Stimulated activated CD4-positive, alpha-beta T cell treated with anti-CD3 and anti-CD28 coated beads, Interleukin-2, amount 100 ng/mL, for 4 hours (primary cell): ENCODE results near the gene ANKRD31.

ENCODE experiments used
- DNase-seq: peaks from one replicate; pipeline ENCODE4 v3.0.0-alpha.2; 2020; ENCODE audit warnings: low read depth

The ANKRD31 gene

GRCh38 chr5:75037106-75037505, 199.6 kb downstream of the ANKRD31 start:
- DNase-seq, result peak; percentile 48

- DNase-seq, result no peak
These were observed 202.4 kb downstream of the ANKRD31 start for GRCh38 chr5:75034137-75034739.

DNA sequence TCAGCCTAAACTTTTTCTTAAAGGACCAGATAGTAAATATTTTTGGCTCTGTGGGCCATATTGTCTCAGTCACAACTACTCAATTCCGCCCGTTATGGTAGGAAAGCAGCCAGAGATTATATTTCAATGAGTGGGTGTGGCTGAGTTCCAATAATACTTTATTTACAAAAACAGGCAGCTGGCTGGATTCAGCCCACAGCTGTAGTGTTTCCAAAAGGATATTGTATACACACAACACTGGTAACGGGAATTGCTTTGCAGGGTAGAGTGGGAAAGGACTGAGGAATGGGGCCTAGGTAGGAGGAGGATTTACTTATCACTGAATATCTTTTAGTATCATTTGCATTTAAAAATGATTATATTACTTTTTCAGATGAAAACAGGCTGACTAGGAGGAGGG, 205.3 kb downstream of the ANKRD31 start:
- DNase-seq, result no peak

DNA sequence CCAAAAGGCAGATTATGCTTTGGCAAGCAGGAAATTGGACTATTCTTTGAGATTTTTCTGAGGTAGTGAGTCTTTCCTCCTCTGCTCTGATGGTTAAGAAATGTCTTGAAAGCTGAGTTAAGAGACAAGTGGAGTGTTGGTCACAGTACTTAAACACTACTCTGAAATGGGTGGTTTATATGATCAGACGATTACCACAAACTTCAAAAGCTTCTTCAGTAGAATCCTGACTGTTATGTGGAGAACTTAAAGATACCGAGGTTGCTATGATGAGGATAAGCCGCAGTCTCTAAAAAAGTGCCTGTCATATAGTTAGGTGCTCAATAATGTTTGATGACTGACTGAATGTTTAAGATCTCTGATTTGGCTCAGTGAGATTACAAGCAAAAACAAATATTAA, 208.6 kb downstream of the ANKRD31 start:
- no peak for DNase-seq

DNA sequence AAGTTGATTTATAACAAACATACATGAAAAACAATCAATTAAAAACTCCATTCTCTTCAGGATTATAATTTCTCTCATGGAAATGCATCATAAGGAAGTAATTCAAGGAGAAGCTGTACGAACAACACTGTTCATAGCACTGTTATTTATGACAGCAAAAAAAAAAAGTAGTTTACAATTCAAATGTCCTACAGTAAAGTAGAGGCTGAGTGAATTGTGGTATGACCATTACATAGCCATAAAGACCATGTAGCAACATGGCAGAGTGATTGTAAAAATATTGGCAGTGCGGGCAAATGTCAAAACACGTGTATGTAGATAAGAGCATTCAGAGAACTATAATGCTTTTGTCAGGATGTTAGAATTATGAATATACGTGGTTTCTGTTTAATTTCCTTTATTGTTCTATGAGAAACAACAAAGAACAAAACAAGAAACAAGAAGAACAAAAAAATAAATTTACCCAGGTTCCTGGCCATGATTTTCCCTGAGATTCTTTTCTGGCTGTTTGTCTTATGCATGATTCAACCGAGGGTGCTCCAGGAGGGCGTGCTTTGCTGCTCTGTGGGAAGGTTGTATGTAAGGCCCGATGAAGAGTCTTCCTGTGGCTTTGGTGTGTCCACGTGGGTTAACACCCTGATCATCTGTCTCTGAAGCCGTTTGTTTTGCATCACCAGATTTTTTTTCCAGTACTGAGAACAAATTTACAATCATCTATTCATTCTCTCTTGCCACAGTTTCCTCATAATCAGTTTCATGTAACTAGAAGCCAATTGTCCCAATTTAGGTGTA, 213.1 kb downstream of the ANKRD31 start:
- peak; percentile 9 for DNase-seq

- no peak for DNase-seq
These were observed 214.9 kb downstream of the ANKRD31 start for GRCh38 chr5:75021800-75022199.

DNA sequence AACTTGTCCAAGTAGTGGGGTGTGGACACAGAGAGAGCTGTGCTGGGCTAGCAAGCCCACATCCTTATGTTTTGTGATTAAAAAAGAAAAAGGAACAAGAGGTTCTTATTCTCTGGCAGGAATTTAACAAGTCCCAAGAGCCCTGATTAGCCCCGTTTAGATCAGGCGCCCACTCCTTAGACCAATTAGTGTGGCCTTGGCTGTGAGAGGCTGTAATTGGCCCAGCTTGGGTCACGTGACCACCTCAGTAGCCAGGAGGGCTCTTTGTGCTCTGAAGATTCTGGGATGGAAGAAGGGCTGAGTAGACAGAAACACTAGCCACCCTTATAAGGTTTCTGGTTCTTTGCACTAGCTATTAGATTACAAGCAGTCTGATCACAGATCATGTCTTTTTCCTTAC, 215.5 kb downstream of the ANKRD31 start:
- no peak for DNase-seq

- no peak for DNase-seq
These were observed 216.5 kb downstream of the ANKRD31 start for GRCh38 chr5:75020016-75020656.

- DNase-seq, result no peak
These were observed 217.7 kb downstream of the ANKRD31 start for GRCh38 chr5:75018805-75019587.
